HEK293 (cell line): ENCODE data around the gene MED19.
A peak's percentile ranks its signal among the peaks of the same experiment; 100 is the strongest.

Experiments used
- KLF9 ChIP-seq: fragments of 450-650 bp; formaldehyde crosslinking; IDR thresholded peaks from 2 replicates; pipeline ENCODE4 v1.5.1; 2016; ENCODE audit warnings: missing biosample characterization, missing genetic modification characterization, low read depth
- OVOL3 ChIP-seq: fragments of 450-650 bp; formaldehyde crosslinking; IDR thresholded peaks from 2 replicates; pipeline ENCODE4 v1.5.1; 2016; ENCODE audit warnings: missing biosample characterization, missing genetic modification characterization
- SP2 ChIP-seq: fragments of 450-650 bp; formaldehyde crosslinking; IDR thresholded peaks from 2 replicates; pipeline ENCODE4 v1.5.1; 2016; ENCODE audit warnings: missing biosample characterization, missing genetic modification characterization
- TRIM28 ChIP-seq: IDR thresholded peaks from 2 replicates; pipeline ENCODE4 v1.6.1; 2011; ENCODE audit warnings: low read length, control low read depth, borderline replicate concordance
- ZIC2 ChIP-seq: fragments of 450-650 bp; formaldehyde crosslinking; IDR thresholded peaks from 2 replicates; pipeline ENCODE4 v1.5.1; 2016; ENCODE audit warnings: missing biosample characterization, missing genetic modification characterization
- ZNF157 ChIP-seq: fragments of 450-650 bp; formaldehyde crosslinking; IDR thresholded peaks from 2 replicates; pipeline ENCODE4 v1.5.1; 2016; ENCODE audit warnings: missing biosample characterization, missing genetic modification characterization
- ZNF214 ChIP-seq: fragments of 450-650 bp; formaldehyde crosslinking; IDR thresholded peaks from 2 replicates; pipeline ENCODE4 v1.5.1; 2017; ENCODE audit warnings: missing biosample characterization, mild to moderate bottlenecking, missing genetic modification characterization, borderline replicate concordance
- ZNF23 ChIP-seq: fragments of 450-650 bp; formaldehyde crosslinking; IDR thresholded peaks from 2 replicates; pipeline ENCODE4 v1.5.1; 2016; ENCODE audit warnings: missing biosample characterization, missing genetic modification characterization, borderline replicate concordance
- ZNF292 ChIP-seq: fragments of 450-650 bp; formaldehyde crosslinking; IDR thresholded peaks from 2 replicates; pipeline ENCODE4 v1.5.1; 2016; ENCODE audit warnings: low read depth, missing biosample characterization, missing genetic modification characterization, borderline replicate concordance
- ZNF514 ChIP-seq: fragments of 450-650 bp; formaldehyde crosslinking; IDR thresholded peaks from 2 replicates; pipeline ENCODE4 v1.5.1; 2016; ENCODE audit warnings: missing biosample characterization, missing genetic modification characterization
- ZNF548 ChIP-seq: fragments of 450-650 bp; formaldehyde crosslinking; IDR thresholded peaks from 2 replicates; pipeline ENCODE4 v1.5.1; 2016; ENCODE audit warnings: missing biosample characterization, missing genetic modification characterization
- ZNF555 ChIP-seq: fragments of 450-650 bp; formaldehyde crosslinking; conservative IDR thresholded peaks from 2 replicates; pipeline ENCODE4 v1.5.1; 2017; ENCODE audit warnings: missing biosample characterization, mild to moderate bottlenecking, missing genetic modification characterization, inconsistent platforms
- ZNF585B ChIP-seq: fragments of 450-650 bp; formaldehyde crosslinking; IDR thresholded peaks from 2 replicates; pipeline ENCODE4 v1.5.1; 2016; ENCODE audit warnings: missing biosample characterization, missing genetic modification characterization
- ZNF639 ChIP-seq: fragments of 450-650 bp; formaldehyde crosslinking; IDR thresholded peaks from 2 replicates; pipeline ENCODE4 v1.5.1; 2016; ENCODE audit warnings: missing biosample characterization, missing genetic modification characterization
- ZNF660 ChIP-seq: fragments of 450-650 bp; IDR thresholded peaks from 2 replicates; pipeline ENCODE4 v1.5.1; 2018; ENCODE audit warnings: missing biosample characterization, mild to moderate bottlenecking, missing genetic modification characterization
- ZNF747 ChIP-seq: fragments of 450-650 bp; formaldehyde crosslinking; IDR thresholded peaks from 2 replicates; pipeline ENCODE4 v1.5.1; 2016; ENCODE audit warnings: missing biosample characterization, missing genetic modification characterization
- ZNF76 ChIP-seq: fragments of 450-650 bp; formaldehyde crosslinking; IDR thresholded peaks from 2 replicates; pipeline ENCODE4; 2016; ENCODE audit warnings: low read depth, missing biosample characterization, missing genetic modification characterization, borderline replicate concordance
- ZNF791 ChIP-seq: fragments of 450-650 bp; formaldehyde crosslinking; IDR thresholded peaks from 2 replicates; pipeline ENCODE4 v1.5.1; 2016; ENCODE audit warnings: missing biosample characterization, missing genetic modification characterization
- TF ChIP-seq, protein P1 (sequence below): fragments of 450-650 bp; formaldehyde crosslinking; conservative IDR thresholded peaks from 2 replicates; pipeline ENCODE4 v1.5.1; 2016; ENCODE audit warnings: low read depth, missing biosample characterization, missing genetic modification characterization
- TF ChIP-seq, protein P2 (sequence below): fragments of 450-650 bp; formaldehyde crosslinking; IDR thresholded peaks from 2 replicates; pipeline ENCODE4 v1.5.1; 2016; ENCODE audit warnings: missing biosample characterization, missing genetic modification characterization
- TF ChIP-seq, protein P3 (sequence below): fragments of 450-650 bp; formaldehyde crosslinking; IDR thresholded peaks from 2 replicates; pipeline ENCODE4 v1.5.1; 2017; ENCODE audit warnings: missing biosample characterization, mild to moderate bottlenecking, missing genetic modification characterization, moderate library complexity
- TF ChIP-seq, protein P4 (sequence below): sonication (generic); formaldehyde crosslinking; IDR thresholded peaks from 2 replicates; pipeline ENCODE4 v1.8.1; 2022; ENCODE audit warnings: mild to moderate bottlenecking, moderate library complexity, missing genetic modification reagents
- TF ChIP-seq, protein P5 (sequence below): fragments of 450-650 bp; formaldehyde crosslinking; conservative IDR thresholded peaks from 2 replicates; pipeline ENCODE4 v1.5.1; 2016; ENCODE audit warnings: low read depth, missing biosample characterization, missing genetic modification characterization
- TF ChIP-seq, protein P6 (sequence below): fragments of 450-650 bp; formaldehyde crosslinking; optimal IDR thresholded peaks from 2 replicates; pipeline ENCODE3; 2016; ENCODE audit warnings: missing biosample characterization, mild to moderate bottlenecking, missing genetic modification characterization

Gene MED19

GRCh38 chr11:57667117-57667735 is 44.8 kb downstream of the MED19 start (continued):
- TF ChIP-seq, protein P1, sequence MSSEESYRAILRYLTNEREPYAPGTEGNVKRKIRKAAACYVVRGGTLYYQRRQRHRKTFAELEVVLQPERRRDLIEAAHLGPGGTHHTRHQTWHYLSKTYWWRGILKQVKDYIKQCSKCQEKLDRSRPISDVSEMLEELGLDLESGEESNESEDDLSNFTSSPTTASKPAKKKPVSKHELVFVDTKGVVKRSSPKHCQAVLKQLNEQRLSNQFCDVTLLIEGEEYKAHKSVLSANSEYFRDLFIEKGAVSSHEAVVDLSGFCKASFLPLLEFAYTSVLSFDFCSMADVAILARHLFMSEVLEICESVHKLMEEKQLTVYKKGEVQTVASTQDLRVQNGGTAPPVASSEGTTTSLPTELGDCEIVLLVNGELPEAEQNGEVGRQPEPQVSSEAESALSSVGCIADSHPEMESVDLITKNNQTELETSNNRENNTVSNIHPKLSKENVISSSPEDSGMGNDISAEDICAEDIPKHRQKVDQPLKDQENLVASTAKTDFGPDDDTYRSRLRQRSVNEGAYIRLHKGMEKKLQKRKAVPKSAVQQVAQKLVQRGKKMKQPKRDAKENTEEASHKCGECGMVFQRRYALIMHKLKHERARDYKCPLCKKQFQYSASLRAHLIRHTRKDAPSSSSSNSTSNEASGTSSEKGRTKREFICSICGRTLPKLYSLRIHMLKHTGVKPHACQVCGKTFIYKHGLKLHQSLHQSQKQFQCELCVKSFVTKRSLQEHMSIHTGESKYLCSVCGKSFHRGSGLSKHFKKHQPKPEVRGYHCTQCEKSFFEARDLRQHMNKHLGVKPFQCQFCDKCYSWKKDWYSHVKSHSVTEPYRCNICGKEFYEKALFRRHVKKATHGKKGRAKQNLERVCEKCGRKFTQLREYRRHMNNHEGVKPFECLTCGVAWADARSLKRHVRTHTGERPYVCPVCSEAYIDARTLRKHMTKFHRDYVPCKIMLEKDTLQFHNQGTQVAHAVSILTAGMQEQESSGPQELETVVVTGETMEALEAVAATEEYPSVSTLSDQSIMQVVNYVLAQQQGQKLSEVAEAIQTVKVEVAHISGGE, result peak; percentile 93
- TF ChIP-seq SP2 (tag by site-specific recombination), result 0 out of 2 replicates have a peak, but pooled peaks have one; percentile 63
- no peak for TF ChIP-seq ZNF548 (tag by site-specific recombination)
- no peak for TF ChIP-seq ZNF585B (tag by site-specific recombination)
- TF ChIP-seq, protein P2, sequence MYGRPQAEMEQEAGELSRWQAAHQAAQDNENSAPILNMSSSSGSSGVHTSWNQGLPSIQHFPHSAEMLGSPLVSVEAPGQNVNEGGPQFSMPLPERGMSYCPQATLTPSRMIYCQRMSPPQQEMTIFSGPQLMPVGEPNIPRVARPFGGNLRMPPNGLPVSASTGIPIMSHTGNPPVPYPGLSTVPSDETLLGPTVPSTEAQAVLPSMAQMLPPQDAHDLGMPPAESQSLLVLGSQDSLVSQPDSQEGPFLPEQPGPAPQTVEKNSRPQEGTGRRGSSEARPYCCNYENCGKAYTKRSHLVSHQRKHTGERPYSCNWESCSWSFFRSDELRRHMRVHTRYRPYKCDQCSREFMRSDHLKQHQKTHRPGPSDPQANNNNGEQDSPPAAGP (tag by site-specific recombination), result 0 out of 2 replicates have a peak, but pooled peaks have one; percentile 3
- TF ChIP-seq OVOL3 (tag by site-specific recombination), result no peak
- TF ChIP-seq, protein P3, sequence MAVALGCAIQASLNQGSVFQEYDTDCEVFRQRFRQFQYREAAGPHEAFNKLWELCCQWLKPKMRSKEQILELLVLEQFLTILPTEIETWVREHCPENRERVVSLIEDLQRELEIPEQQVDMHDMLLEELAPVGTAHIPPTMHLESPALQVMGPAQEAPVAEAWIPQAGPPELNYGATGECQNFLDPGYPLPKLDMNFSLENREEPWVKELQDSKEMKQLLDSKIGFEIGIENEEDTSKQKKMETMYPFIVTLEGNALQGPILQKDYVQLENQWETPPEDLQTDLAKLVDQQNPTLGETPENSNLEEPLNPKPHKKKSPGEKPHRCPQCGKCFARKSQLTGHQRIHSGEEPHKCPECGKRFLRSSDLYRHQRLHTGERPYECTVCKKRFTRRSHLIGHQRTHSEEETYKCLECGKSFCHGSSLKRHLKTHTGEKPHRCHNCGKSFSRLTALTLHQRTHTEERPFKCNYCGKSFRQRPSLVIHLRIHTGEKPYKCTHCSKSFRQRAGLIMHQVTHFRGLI (tag by site-specific recombination), result no peak
- TF ChIP-seq, protein P4, sequence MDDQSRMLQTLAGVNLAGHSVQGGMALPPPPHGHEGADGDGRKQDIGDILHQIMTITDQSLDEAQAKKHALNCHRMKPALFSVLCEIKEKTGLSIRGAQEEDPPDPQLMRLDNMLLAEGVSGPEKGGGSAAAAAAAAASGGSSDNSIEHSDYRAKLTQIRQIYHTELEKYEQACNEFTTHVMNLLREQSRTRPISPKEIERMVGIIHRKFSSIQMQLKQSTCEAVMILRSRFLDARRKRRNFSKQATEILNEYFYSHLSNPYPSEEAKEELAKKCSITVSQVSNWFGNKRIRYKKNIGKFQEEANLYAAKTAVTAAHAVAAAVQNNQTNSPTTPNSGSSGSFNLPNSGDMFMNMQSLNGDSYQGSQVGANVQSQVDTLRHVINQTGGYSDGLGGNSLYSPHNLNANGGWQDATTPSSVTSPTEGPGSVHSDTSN (CRISPR knock-in tag), result no peak
- no peak for TF ChIP-seq ZNF514 (tag by site-specific recombination)
- TF ChIP-seq ZNF292 (tag by site-specific recombination), result no peak
- TF ChIP-seq, protein P5, sequence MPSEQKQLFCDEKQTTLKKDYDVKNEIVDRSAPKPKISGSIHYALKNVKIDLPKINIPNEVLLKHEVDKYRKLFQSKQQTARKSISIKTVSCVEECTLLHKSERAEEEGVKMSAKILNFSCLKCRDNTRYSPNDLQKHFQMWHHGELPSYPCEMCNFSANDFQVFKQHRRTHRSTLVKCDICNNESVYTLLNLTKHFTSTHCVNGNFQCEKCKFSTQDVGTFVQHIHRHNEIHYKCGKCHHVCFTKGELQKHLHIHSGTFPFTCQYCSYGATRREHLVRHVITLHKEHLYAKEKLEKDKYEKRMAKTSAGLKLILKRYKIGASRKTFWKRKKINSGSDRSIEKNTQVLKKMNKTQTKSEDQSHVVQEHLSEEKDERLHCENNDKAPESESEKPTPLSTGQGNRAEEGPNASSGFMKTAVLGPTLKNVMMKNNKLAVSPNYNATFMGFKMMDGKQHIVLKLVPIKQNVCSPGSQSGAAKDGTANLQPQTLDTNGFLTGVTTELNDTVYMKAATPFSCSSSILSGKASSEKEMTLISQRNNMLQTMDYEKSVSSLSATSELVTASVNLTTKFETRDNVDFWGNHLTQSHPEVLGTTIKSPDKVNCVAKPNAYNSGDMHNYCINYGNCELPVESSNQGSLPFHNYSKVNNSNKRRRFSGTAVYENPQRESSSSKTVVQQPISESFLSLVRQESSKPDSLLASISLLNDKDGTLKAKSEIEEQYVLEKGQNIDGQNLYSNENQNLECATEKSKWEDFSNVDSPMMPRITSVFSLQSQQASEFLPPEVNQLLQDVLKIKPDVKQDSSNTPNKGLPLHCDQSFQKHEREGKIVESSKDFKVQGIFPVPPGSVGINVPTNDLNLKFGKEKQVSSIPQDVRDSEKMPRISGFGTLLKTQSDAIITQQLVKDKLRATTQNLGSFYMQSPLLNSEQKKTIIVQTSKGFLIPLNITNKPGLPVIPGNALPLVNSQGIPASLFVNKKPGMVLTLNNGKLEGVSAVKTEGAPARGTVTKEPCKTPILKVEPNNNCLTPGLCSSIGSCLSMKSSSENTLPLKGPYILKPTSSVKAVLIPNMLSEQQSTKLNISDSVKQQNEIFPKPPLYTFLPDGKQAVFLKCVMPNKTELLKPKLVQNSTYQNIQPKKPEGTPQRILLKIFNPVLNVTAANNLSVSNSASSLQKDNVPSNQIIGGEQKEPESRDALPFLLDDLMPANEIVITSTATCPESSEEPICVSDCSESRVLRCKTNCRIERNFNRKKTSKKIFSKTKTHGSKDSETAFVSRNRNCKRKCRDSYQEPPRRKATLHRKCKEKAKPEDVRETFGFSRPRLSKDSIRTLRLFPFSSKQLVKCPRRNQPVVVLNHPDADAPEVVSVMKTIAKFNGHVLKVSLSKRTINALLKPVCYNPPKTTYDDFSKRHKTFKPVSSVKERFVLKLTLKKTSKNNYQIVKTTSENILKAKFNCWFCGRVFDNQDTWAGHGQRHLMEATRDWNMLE (tag by site-specific recombination), result no peak; the same call in 1 of the 2 replicates
- no peak for TF ChIP-seq ZNF214 (tag by site-specific recombination)
- TF ChIP-seq ZNF660, result no peak
- TF ChIP-seq ZNF555 (tag by site-specific recombination), result no peak
- TF ChIP-seq, protein P6, sequence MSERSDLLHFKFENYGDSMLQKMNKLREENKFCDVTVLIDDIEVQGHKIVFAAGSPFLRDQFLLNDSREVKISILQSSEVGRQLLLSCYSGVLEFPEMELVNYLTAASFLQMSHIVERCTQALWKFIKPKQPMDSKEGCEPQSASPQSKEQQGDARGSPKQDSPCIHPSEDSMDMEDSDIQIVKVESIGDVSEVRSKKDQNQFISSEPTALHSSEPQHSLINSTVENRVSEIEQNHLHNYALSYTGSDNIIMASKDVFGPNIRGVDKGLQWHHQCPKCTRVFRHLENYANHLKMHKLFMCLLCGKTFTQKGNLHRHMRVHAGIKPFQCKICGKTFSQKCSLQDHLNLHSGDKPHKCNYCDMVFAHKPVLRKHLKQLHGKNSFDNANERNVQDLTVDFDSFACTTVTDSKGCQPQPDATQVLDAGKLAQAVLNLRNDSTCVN, result no peak
- TF ChIP-seq ZNF639 (tag by site-specific recombination), result peak; percentile 66; the same call in 1 of the 2 replicates
- no peak for TF ChIP-seq ZNF747
- TF ChIP-seq ZNF157 (tag by site-specific recombination), result no peak
- TF ChIP-seq KLF9, result 0 out of 2 replicates have a peak, but pooled peaks have one; percentile 26
- TF ChIP-seq ZNF23 (tag by site-specific recombination), result no peak
- TF ChIP-seq ZNF791 (tag by site-specific recombination), result no peak
- 0 out of 2 replicates have a peak, but pooled peaks have one; percentile 11 for TF ChIP-seq TRIM28
- TF ChIP-seq ZNF76, result no peak; the same call in 1 of the 2 replicates
- no peak for TF ChIP-seq ZIC2 (tag by site-specific recombination)
